Esophagus squamous epithelium (tissue), 5 donors: Measurements from ENCODE around the gene HS3ST2. TPM values are rescaled to one million over a fixed set of nuclear protein-coding genes. Genes with fewer than 3 reads are reported as not detected.

Source experiments
- DNase-seq: peaks from one replicate; lab custom pipeline; 2025; lab: John Stamatoyannopoulos, UW
- H3K27ac ChIP-seq, 4 donors: fragments of 200-600 bp; sonication (generic); one replicate each; pipeline ENCODE4 v1.5.1; 2016 to 2019; ENCODE audit warnings: mild to moderate bottlenecking in 1 of 4
- H3K27me3 ChIP-seq, 4 donors: fragments of 200-600 bp; sonication (generic); 1 replicate in 3 of 4; 2 replicates in 1 of 4; pipeline versions ENCODE4 v1.5.1 to v1.6.0; 2017 to 2021; ENCODE audit warnings: antibody characterized with exemption in 1 of 4
- H3K36me3 ChIP-seq, 3 donors: fragments of 200-600 bp; sonication (generic); one replicate each; pipeline ENCODE4 v1.5.1; 2016 to 2019
- H3K4me1 ChIP-seq, 3 donors: fragments of 200-600 bp; sonication (generic); one replicate each; pipeline ENCODE4 v1.5.1; 2017 to 2019
- H3K4me3 ChIP-seq, 4 donors: fragments of 200-600 bp; sonication (generic); 1 replicate in 3 of 4; 2 replicates in 1 of 4; pipeline ENCODE4 v1.5.1; 2016 to 2019; ENCODE audit warnings: mild to moderate bottlenecking in 2 of 4, moderate library complexity in 1 of 4
- H3K9me3 ChIP-seq, 3 donors: fragments of 200-600 bp; sonication (generic); one replicate each; pipeline ENCODE4 v1.5.1; 2016 to 2019
- CTCF ChIP-seq, 6 experiments: fragments of 450-650 bp in 4 of 6; fragments of 200-600 bp in 2 of 6; sonication (generic) in 2 of 6; IDR thresholded peaks; one replicate each; pipeline ENCODE4 v1.5.1; 2016 to 2019; ENCODE audit warnings: antibody characterized with exemption in 6 of 6, mild to moderate bottlenecking in 4 of 6, moderate library complexity in 4 of 6
- POLR2A ChIP-seq, 4 donors: fragments of 450-650 bp; IDR thresholded peaks; one replicate each; pipeline ENCODE4 v1.6.1; 2017; ENCODE audit warnings: antibody characterized with exemption in 4 of 4, mild to moderate bottlenecking in 4 of 4, moderate library complexity in 3 of 4
- WGBS, 2 donors: methylation state at CpG; one replicate each; pipeline ENCODE4 v1.1.5; 2018; 5-methylcytosine and 5-hydroxymethylcytosine counted together
- intact Hi-C: fragments of 100-400 bp; cut with DNase I; formaldehyde crosslinking; loops from one replicate; pipeline ENCODE4 v1.15.0; 2022
- total RNA-seq, 4 donors: library from RNA; depleted of rRNA; stranded (reverse); fragments of >200 nt; gene quantifications; one replicate each; pipeline ENCODE4 v1.1.0, GENCODE V29; 2016
- donor health status: DM: yes; HTN: yes; CAD: no.

Gene HS3ST2
- total RNA-seq, 4 donors from 2014 or later = 0.12 to 0.76 (median 0.30) TPM; not detected in 1

- H3K27ac ChIP-seq = no peak overlapping the region
- no peak overlapping the region for H3K4me3 ChIP-seq
- TF ChIP-seq POLR2A (IDR thresholded peaks at IDR 0.05) (no peak), CTCF (IDR thresholded peaks at IDR 0.05) (no peak)
- H3K27me3 ChIP-seq = peaks cover 0 to 18% (median 0%) of the 10 kb centered on the region in 4 donors
- DNase-seq = no peak
- H3K9me3 ChIP-seq = no peaks in the 10 kb centered on the region
- intact Hi-C loops = no loop called here
- H3K4me1 ChIP-seq = no peaks in the 10 kb centered on the region
- H3K36me3 ChIP-seq = no peaks in the 10 kb centered on the region
- 57 to 72% methylated on average over 3 of the region's 3 CpGs for WGBS, 2 donors
These were observed 30.5 kb downstream of the HS3ST2 start for GRCh38 chr16:22844416-22844815.

- Histone ChIP-seq H3K4me3 (no peak overlapping the region), H3K9me3 (no peaks in the 10 kb centered on the region), H3K27me3 (peaks cover 0 to 22% (median 0%) of the 10 kb centered on the region in 4 donors), H3K36me3 (no peaks in the 10 kb centered on the region), H3K4me1 (no peaks in the 10 kb centered on the region), H3K27ac (no peak overlapping the region)
- intact Hi-C loops = no loop called here
- no peak for TF ChIP-seq CTCF (IDR thresholded peaks at IDR 0.05)
- TF ChIP-seq POLR2A (IDR thresholded peaks at IDR 0.05) = no peak
- no peak for DNase-seq
- 73 to 85% methylated on average over 3 of the region's 3 CpGs for WGBS, 2 donors
These were observed 33.1 kb downstream of the HS3ST2 start for GRCh38 chr16:22847100-22847499.

- Histone ChIP-seq H3K27ac (no peak overlapping the region), H3K27me3 (peaks cover 0 to 16% (median 0%) of the 10 kb centered on the region in 4 donors), H3K4me1 (no peaks in the 10 kb centered on the region), H3K36me3 (no peaks in the 10 kb centered on the region), H3K9me3 (no peaks in the 10 kb centered on the region), H3K4me3 (no peak overlapping the region)
- no peak for DNase-seq
- intact Hi-C loops = no loop called here
- no peak for TF ChIP-seq CTCF (IDR thresholded peaks at IDR 0.05)
- no peak for TF ChIP-seq POLR2A (IDR thresholded peaks at IDR 0.05)
- 88 to 94% methylated on average over 2 of the region's 2 CpGs for WGBS, 2 donors
These were observed 33.7 kb downstream of the HS3ST2 start for GRCh38 chr16:22847690-22848089.

GRCh38 chr16:22848451-22848850 is 34.5 kb downstream of the HS3ST2 start:
- WGBS, 2 donors = 35 to 43% methylated on average over 4 of the region's 4 CpGs
- no peaks in the 10 kb centered on the region for H3K36me3 ChIP-seq
- H3K4me1 ChIP-seq = no peaks in the 10 kb centered on the region
- H3K9me3 ChIP-seq = no peaks in the 10 kb centered on the region
- no peak for DNase-seq
- intact Hi-C loops = no loop called here
- H3K4me3 ChIP-seq = no peak overlapping the region
- no peak overlapping the region for H3K27ac ChIP-seq
- H3K27me3 ChIP-seq = peaks cover 0 to 14% (median 0%) of the 10 kb centered on the region in 4 donors
- TF ChIP-seq CTCF (IDR thresholded peaks at IDR 0.05) (no peak), POLR2A (IDR thresholded peaks at IDR 0.05) (no peak)

DNA sequence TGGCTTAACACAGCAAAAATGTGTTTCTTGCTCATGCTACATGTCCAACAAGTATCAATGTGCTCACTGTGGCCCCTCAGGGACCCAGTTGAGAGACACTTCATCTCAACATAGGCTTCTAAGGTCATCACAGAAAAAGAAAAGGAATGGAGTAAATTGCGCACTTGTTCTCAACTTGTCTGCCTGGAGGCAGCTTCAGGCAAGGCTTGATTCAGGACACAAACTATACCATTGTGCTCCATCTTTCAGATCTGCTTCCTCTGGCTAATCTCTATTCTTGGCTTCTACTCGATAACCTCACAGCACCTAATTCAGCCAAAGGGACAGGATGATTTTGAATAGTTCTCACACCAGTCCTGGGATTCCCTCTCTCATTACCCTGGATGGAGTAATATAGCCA is 35.6 kb downstream of the HS3ST2 start:
- intact Hi-C loops = no loop called here
- no peaks in the 10 kb centered on the region for H3K4me1 ChIP-seq
- no peaks in the 10 kb centered on the region for H3K9me3 ChIP-seq
- TF ChIP-seq CTCF (IDR thresholded peaks at IDR 0.05) (no peak), POLR2A (IDR thresholded peaks at IDR 0.05) (no peak)
- DNase-seq = no peak
- 82 to 84% methylated on average over 2 of the region's 2 CpGs for WGBS, 2 donors
- H3K27ac ChIP-seq = no peak overlapping the region
- peaks cover 0 to 11% (median 0%) of the 10 kb centered on the region in 4 donors for H3K27me3 ChIP-seq
- no peaks in the 10 kb centered on the region for H3K36me3 ChIP-seq
- H3K4me3 ChIP-seq = no peak overlapping the region
